ENCODE data around the gene MAP3K5. TPM values are rescaled to one million over a fixed set of nuclear protein-coding genes. Genes with fewer than 3 reads are reported as not detected.
A peak's percentile ranks its signal among the peaks of the same experiment; 100 is the strongest.
"Not testable (repeated sequence)": the region's sequence is repeated elsewhere in the genome, so short reads cannot be mapped to it uniquely, and the experiment has no call there.

The MAP3K5 gene
- total RNA-seq, 2 experiments from 2014 or later = 6.7 to 7.3 TPM

- H3K9me3 Mint-ChIP-seq (ENCODE audit: low read depth); intact Hi-C loops (cut with DNase I, micrococcal nuclease); DNase-seq; H3K27me3 Mint-ChIP-seq; CTCF ChIA-PET; ATAC-seq; H3K36me3 Mint-ChIP-seq (ENCODE audit: low read depth); H3K4me3 Mint-ChIP-seq; H3K4me1 Mint-ChIP-seq; POLR2A ChIA-PET; H3K27ac Mint-ChIP-seq: not testable (repeated sequence)
Observed at GRCh38 chr6:136815608-136816007, 23.3 kb upstream of the MAP3K5 start.

DNA sequence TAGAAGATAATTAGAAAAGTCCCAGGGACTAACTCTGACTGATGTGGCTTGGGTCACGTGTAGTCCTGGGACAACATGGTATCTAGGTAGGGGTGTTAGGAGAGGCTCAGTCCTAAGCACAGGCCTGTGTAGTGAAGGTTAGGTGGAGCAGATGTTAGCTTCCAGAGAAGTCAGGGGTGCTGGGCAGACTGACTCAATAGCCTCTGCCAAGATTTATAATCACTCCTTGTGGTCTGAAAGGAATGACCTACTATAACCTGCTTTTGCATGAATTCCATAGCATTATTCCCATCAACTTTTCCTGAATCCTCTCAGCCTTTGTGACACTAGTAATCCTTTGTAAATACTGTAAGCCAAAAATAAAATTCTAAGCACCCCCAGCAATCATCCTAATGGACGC is 19.9 kb upstream of the MAP3K5 start:
- H3K4me1 Mint-ChIP-seq = no peaks in the 10 kb centered on the region
- ChIA-PET CTCF (interaction anchor here (1.1 kb wide), 1 partner anchor 20 kb away, joined by 3 read pairs; the partner anchor contains the start of gene MAP3K5), POLR2A (no interaction called here)

GRCh38 chr6:136811272-136811671 is 19.0 kb upstream of the MAP3K5 start:
- Mint-ChIP-seq H3K36me3 (ENCODE audit: low read depth) (peaks cover 1% of the 10 kb centered on the region), H3K4me3 (no peak overlapping the region), H3K4me1 (no peaks in the 10 kb centered on the region), H3K27ac (no peak overlapping the region), H3K27me3 (no peaks in the 10 kb centered on the region), H3K9me3 (ENCODE audit: low read depth) (no peaks in the 10 kb centered on the region)
- DNase-seq (no peak), ATAC-seq (no peak)
- CTCF ChIA-PET = interaction anchor here (0.6 to 1.1 kb wide), 3 partner anchors 19 to 732 kb away, joined by 3 read pairs; partner anchors contain the start of gene MAP3K5
- intact Hi-C loops (cut with DNase I, micrococcal nuclease) = no loop called here
- POLR2A ChIA-PET = no interaction called here

More for the DNA sequence above, 19.9 kb upstream of the MAP3K5 start:
- Mint-ChIP-seq H3K27ac (no peak overlapping the region), H3K27me3 (peaks cover 6% of the 10 kb centered on the region), H3K9me3 (ENCODE audit: low read depth) (no peaks in the 10 kb centered on the region), H3K36me3 (ENCODE audit: low read depth) (peaks cover 1% of the 10 kb centered on the region), H3K4me3 (no peak overlapping the region)
- DNase-seq = no peak
- ATAC-seq = no peak
- intact Hi-C loops (cut with DNase I, micrococcal nuclease) = no loop called here

DNA sequence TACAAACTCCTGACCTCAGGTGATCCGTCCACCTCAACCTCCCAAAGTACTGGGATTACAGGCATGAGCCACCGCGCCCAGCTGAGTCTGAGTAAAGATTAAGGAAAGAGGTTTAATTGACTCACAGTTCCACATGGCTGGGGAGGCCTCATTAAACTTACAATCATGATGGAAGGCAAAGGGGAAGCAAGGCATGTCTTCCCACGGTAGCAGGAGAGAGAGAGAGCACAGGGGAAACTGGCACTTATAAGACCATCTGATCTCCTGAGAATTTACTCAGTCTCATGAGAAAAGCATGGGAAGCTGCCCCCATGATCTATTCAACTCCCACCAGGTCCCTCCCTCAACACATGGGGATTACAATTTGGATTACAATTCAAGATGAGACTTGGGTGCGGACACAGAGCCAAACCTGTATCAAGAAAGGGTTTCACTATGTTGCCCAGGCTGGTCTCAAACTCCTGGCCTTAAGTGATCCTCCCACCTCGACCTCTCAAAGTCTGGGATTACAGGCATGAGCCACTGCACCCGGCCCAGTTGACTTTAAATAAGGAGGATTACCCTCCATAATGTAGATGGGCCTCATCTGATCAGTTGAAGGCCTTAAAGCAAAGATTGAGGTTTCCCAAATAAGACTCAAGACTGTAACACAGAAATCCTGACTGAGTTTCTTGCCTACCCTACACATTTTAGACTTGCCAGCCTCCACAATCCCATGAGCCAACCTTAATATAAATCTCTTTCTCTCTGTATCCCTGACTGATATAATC is 17.0 kb upstream of the MAP3K5 start:
- ChIA-PET POLR2A (no interaction called here), CTCF (no interaction called here)
- Mint-ChIP-seq H3K4me1 (no peaks in the 10 kb centered on the region), H3K4me3 (no peak overlapping the region), H3K36me3 (ENCODE audit: low read depth) (no peaks in the 10 kb centered on the region), H3K9me3 (ENCODE audit: low read depth) (no peaks in the 10 kb centered on the region), H3K27ac (no peak overlapping the region), H3K27me3 (no peaks in the 10 kb centered on the region)
- no peak for DNase-seq
- intact Hi-C loops (cut with DNase I, micrococcal nuclease) = no loop called here
- ATAC-seq = no peak

GRCh38 chr6:136803608-136804007 is 11.3 kb upstream of the MAP3K5 start:
- Mint-ChIP-seq H3K9me3 (ENCODE audit: low read depth) (no peaks in the 10 kb centered on the region), H3K4me3 (no peak overlapping the region), H3K36me3 (ENCODE audit: low read depth) (no peaks in the 10 kb centered on the region), H3K27ac (no peak overlapping the region), H3K27me3 (peaks cover 2% of the 10 kb centered on the region), H3K4me1 (no peaks in the 10 kb centered on the region)
- DNase-seq (no peak), ATAC-seq (no peak)
- CTCF ChIA-PET = interaction anchor here (0.6 to 2.1 kb wide), 2 partner anchors 11 to 418 kb away, joined by 3 to 7 read pairs; partner anchors contain the start of gene MAP3K5
- POLR2A ChIA-PET = no interaction called here
- intact Hi-C loops (cut with DNase I, micrococcal nuclease) = no loop called here

DNA sequence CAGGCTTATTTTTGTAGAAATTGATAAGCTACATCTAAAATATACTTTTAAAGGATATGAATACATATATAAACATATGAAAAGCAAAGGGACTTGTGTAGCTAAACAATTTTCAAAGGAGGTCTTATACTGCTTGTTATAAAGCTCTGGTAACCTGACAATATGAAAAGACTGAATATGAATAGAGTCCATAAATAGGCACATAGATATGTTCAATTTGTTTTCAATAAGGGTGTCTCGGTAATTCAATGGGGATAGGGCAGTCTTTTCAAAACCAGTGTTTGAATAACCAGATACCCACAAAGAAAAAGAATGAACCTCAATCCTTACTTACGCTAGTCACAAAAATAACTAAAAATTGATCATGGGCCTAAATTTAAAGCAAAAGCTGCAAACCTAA is 9.3 kb upstream of the MAP3K5 start:
- Mint-ChIP-seq H3K4me3 (no peak overlapping the region), H3K27ac (no peak overlapping the region)
- intact Hi-C loops (cut with DNase I, micrococcal nuclease) = no loop called here

DNA sequence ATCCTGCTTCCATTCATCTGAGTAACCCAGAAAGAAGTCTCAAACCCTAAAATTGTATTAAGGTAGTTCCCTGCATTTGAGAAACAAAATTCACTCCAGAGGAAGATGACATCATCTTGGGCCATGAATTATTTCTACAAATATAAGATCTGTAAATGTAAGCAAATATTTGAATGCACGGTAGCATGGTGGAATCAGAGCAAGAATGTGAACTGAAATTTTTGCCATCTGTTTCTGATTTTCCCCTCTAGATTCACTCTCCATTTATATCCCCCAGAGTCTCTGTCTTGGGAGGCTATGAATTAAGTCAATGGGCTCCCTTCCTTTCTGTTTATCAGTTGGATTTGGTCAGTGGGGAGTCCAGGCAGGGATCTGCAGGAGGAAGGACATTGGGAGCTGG is 5.8 kb upstream of the MAP3K5 start:
- Mint-ChIP-seq H3K4me1 (peaks cover 5% of the 10 kb centered on the region), H3K4me3 (no peak overlapping the region), H3K27me3 (peaks cover 2% of the 10 kb centered on the region), H3K36me3 (ENCODE audit: low read depth) (no peaks in the 10 kb centered on the region), H3K27ac (no peak overlapping the region), H3K9me3 (ENCODE audit: low read depth) (no peaks in the 10 kb centered on the region)
- DNase-seq (no peak), ATAC-seq (no peak)
- ChIA-PET CTCF (interaction anchor here (0.8 to 2.7 kb wide), 3 partner anchors 26 to 154 kb away, joined by 3 to 20 read pairs (median 3); no protein-coding TSS in a partner anchor), POLR2A (no interaction called here)
- intact Hi-C loops (cut with DNase I, micrococcal nuclease) = no loop called here

More for the DNA sequence above, 9.3 kb upstream of the MAP3K5 start:
- ATAC-seq (no peak), DNase-seq (no peak)
- ChIA-PET CTCF (interaction anchor here (0.7 to 1.7 kb wide), 5 partner anchors 9 to 158 kb away, joined by 3 to 6 read pairs (median 4); partner anchors contain the start of gene MAP3K5), POLR2A (no interaction called here)
- Mint-ChIP-seq H3K27me3 (peaks cover 2% of the 10 kb centered on the region), H3K4me1 (no peaks in the 10 kb centered on the region), H3K9me3 (ENCODE audit: low read depth) (no peaks in the 10 kb centered on the region), H3K36me3 (ENCODE audit: low read depth) (no peaks in the 10 kb centered on the region)

DNA sequence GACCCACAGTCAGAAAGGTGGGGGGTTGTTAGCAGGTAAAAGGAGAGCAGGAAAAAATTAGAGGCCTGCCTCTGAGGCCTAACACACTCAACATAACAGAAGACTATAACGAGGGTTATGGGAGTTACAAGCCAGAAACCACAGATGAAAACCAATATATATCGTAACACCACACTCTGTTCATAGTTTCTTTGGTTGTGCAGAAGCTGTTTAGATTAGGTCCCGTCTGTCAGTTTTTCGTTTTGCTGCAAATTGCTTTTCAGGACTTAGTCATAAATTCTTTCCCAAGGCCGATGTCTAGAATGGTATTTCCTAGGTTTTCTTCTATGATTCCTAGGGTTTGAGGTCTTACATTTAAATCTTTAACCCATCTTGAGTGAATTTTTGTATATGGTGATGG is 3.7 kb upstream of the MAP3K5 start:
- ATAC-seq = no peak
- Mint-ChIP-seq H3K4me1 (peaks cover 10% of the 10 kb centered on the region), H3K9me3 (ENCODE audit: low read depth) (no peaks in the 10 kb centered on the region), H3K27ac (no peak overlapping the region), H3K27me3 (no peaks in the 10 kb centered on the region), H3K36me3 (ENCODE audit: low read depth) (no peaks in the 10 kb centered on the region), H3K4me3 (no peak overlapping the region)
- ChIA-PET POLR2A (interaction anchor here (0.8 kb wide), 1 partner anchor 9 kb away, joined by 4 read pairs; no protein-coding TSS in a partner anchor), CTCF (interaction anchor here (1.3 to 2.8 kb wide), 2 partner anchors 151 to 188 kb away, joined by 3 to 39 read pairs; no protein-coding TSS in a partner anchor)
- intact Hi-C loops (cut with DNase I, micrococcal nuclease) = no loop called here
- DNase-seq = no peak

- DNase-seq = no peak
- ChIA-PET POLR2A (interaction anchor here (0.8 kb wide), 1 partner anchor 9 kb away, joined by 4 read pairs; no protein-coding TSS in a partner anchor), CTCF (interaction anchor here (1.0 to 2.8 kb wide), 3 partner anchors 29 to 187 kb away, joined by 3 to 39 read pairs (median 3); no protein-coding TSS in a partner anchor)
- peaks cover 15% of the 10 kb centered on the region for H3K4me1 Mint-ChIP-seq
- H3K27me3 Mint-ChIP-seq = no peaks in the 10 kb centered on the region
- H3K27ac Mint-ChIP-seq = no peak overlapping the region
- no peaks in the 10 kb centered on the region for H3K36me3 Mint-ChIP-seq (ENCODE audit: low read depth)
- no peak for ATAC-seq
- H3K9me3 Mint-ChIP-seq (ENCODE audit: low read depth) = no peaks in the 10 kb centered on the region
- intact Hi-C loops (cut with DNase I, micrococcal nuclease) = no loop called here
- no peak overlapping the region for H3K4me3 Mint-ChIP-seq
Observed at GRCh38 chr6:136795386-136795785, 3.1 kb upstream of the MAP3K5 start.

GRCh38 chr6:136793363-136793762 is 1.1 kb upstream of the MAP3K5 start:
- Mint-ChIP-seq H3K4me3 (peak overlapping the region; percentile 90), H3K36me3 (ENCODE audit: low read depth) (peaks cover 3% of the 10 kb centered on the region), H3K4me1 (peaks cover 28% of the 10 kb centered on the region), H3K9me3 (ENCODE audit: low read depth) (no peaks in the 10 kb centered on the region), H3K27ac (peak overlapping the region; percentile 93), H3K27me3 (no peaks in the 10 kb centered on the region)
- CTCF ChIA-PET = interaction anchor here (1.5 to 10.4 kb wide), 11 partner anchors 30 to 503 kb away, joined by 4 to 263 read pairs (median 12); partner anchors contain the start of gene BCLAF1
- no peak for ATAC-seq
- peak; percentile 44 for DNase-seq
- POLR2A ChIA-PET = no interaction called here
- intact Hi-C loops (cut with DNase I, micrococcal nuclease) = loop anchor here (1.0 to 2.0 kb wide), 9 partner anchors 43 to 505 kb away; partner anchors contain the start of genes BCLAF1 (in 2 of the 2), MAP7 (in 1 of the 2) and SLC35D3 (in 1 of the 2)

DNA sequence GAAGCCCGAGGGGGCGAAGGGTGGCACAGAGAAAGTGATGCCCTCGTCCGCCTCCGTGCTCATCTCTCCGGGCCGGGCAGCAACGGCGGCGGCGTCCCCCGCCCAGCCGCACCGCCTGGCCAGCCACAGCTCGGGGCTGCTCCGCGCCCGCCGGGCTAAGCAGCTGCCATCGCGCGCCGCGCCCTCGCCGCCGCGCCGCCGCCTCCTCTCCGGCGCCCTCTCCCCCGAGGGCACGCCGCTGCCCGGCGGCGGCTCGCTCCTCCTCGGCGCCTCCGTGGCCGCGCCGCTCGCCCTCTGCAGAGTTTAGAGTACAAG is 225 bp downstream of the MAP3K5 start:
- DNase-seq (no peak), ATAC-seq (no peak)
- peaks cover 3% of the 10 kb centered on the region for H3K36me3 Mint-ChIP-seq (ENCODE audit: low read depth)
- intact Hi-C loops (cut with DNase I, micrococcal nuclease) = loop anchor here (1.0 to 2.0 kb wide), 7 partner anchors 30 to 503 kb away; partner anchors contain the start of genes BCLAF1 (in 2 of the 2) and PEX7 (in 2 of the 2)
- peak overlapping the region; percentile 90 for H3K4me3 Mint-ChIP-seq
- H3K27me3 Mint-ChIP-seq = no peaks in the 10 kb centered on the region
- no peak overlapping the region for H3K27ac Mint-ChIP-seq
- H3K9me3 Mint-ChIP-seq (ENCODE audit: low read depth) = no peaks in the 10 kb centered on the region
- POLR2A ChIA-PET = interaction anchor here (0.7 to 1.6 kb wide), 9 partner anchors 20 to 504 kb away, joined by 3 to 13 read pairs (median 4); partner anchors contain the start of genes BCLAF1 and PEX7
- peaks cover 41% of the 10 kb centered on the region for H3K4me1 Mint-ChIP-seq
- CTCF ChIA-PET = interaction anchor here (0.7 to 10.4 kb wide), 54 partner anchors 8 to 502 kb away, joined by 3 to 263 read pairs (median 6); partner anchors contain the start of genes BCLAF1 and PEX7

Measured in activated CD4-positive, alpha-beta T cell treated with anti-CD3 and anti-CD28 coated beads for 36 hours (primary cell).